Upper lobe of left lung (tissue), 6 donors: ENCODE data around the gene AMOTL1. TPM values are rescaled to one million over a fixed set of nuclear protein-coding genes. Genes with fewer than 3 reads are reported as not detected.

Experiments
- ATAC-seq, 2 donors: fragments of 200-7000 bp; cut with Tn5 transposase; one replicate each; pipeline ENCODE4 v1.9.1; 2022; ENCODE audit warnings: mild to moderate bottlenecking in 2 of 2, moderate library complexity in 2 of 2; ENCODE audit not compliant: low FRiP score in 2 of 2
- DNase-seq, 2 donors: peaks; one replicate each; pipeline ENCODE4 v3.0.0-alpha.2; 2019 to 2020
- H3K27ac ChIP-seq, 4 donors: fragments of 200-600 bp; sonication (generic); one replicate each; pipeline ENCODE4 v1.5.1; 2016 to 2019
- H3K27me3 ChIP-seq, 4 donors: fragments of 200-600 bp; sonication (generic); one replicate each; pipeline ENCODE4 v1.5.1; 2017 to 2019
- H3K36me3 ChIP-seq, 4 donors: fragments of 200-600 bp; sonication (generic); one replicate each; pipeline ENCODE4 v1.5.1; 2016 to 2019
- H3K4me1 ChIP-seq, 4 donors: fragments of 200-600 bp; sonication (generic); one replicate each; pipeline ENCODE4 v1.5.1; 2018 to 2019
- H3K4me3 ChIP-seq, 4 donors: fragments of 200-600 bp; sonication (generic); one replicate each; pipeline ENCODE4 v1.5.1; 2017 to 2019; ENCODE audit warnings: mild to moderate bottlenecking in 2 of 4, moderate library complexity in 1 of 4
- H3K9me3 ChIP-seq, 4 donors: fragments of 200-600 bp; sonication (generic); one replicate each; pipeline ENCODE4 v1.5.1; 2018 to 2019
- CTCF ChIP-seq, 6 experiments: fragments of 450-650 bp in 4 of 6; fragments of 200-600 bp in 2 of 6; sonication (generic) in 2 of 6; IDR thresholded peaks; one replicate each; pipeline ENCODE4 v1.5.1; 2016 to 2019; ENCODE audit warnings: antibody characterized with exemption in 6 of 6
- EP300 ChIP-seq, 4 donors: sonication (generic); formaldehyde crosslinking; IDR thresholded peaks; one replicate each; pipeline ENCODE4 v1.5.1; 2017; ENCODE audit warnings: antibody characterized with exemption in 4 of 4, control low read depth in 2 of 4
- POLR2A ChIP-seq, 4 donors: fragments of 450-650 bp; IDR thresholded peaks; one replicate each; pipeline ENCODE4 v1.5.1; 2016 to 2017; ENCODE audit warnings: antibody characterized with exemption in 4 of 4, mild to moderate bottlenecking in 2 of 4
- POLR2AphosphoS5 ChIP-seq, 2 donors: sonication (generic); formaldehyde crosslinking; IDR thresholded peaks; one replicate each; pipeline ENCODE4 v1.5.1; 2017; ENCODE audit warnings: antibody characterized with exemption in 2 of 2
- WGBS, 2 donors: methylation state at CpG; one replicate each; pipeline ENCODE4 v1.1.5; 2017 to 2018; 5-methylcytosine and 5-hydroxymethylcytosine counted together
- total RNA-seq, 6 donors: library from RNA; depleted of rRNA in 4 of 6; stranded (reverse); fragments of >200 nt in 4 of 6; gene quantifications; one replicate each; pipeline versions ENCODE4 v1.1.0 to v1.2.1, GENCODE V29; 2016 to 2021
- donor health status: DM: no; HTN: no; CAD: no; lungs with moderate emphysema.
- donor health status: DM: no; HTN: yes; CAD: no; lungs with severe emphysema.

Gene AMOTL1
- total RNA-seq, 6 donors from 2014 or later = 30.4 to 54.7 (median 46.1) TPM

GRCh38 chr11:94925422-94926270 is 157.5 kb downstream of the AMOTL1 start:
- H3K4me3 ChIP-seq = no peak overlapping the region
- WGBS, 2 donors = 35 to 42% methylated on average over 7 of the region's 7 CpGs
- H3K27ac ChIP-seq = peak overlapping the region; percentile 63 to 88 (median 66)
- H3K27me3 ChIP-seq = no peaks in the 10 kb centered on the region
- ATAC-seq (no peak), DNase-seq (no peak)
- H3K9me3 ChIP-seq = no peaks in the 10 kb centered on the region
- H3K36me3 ChIP-seq = no peaks in the 10 kb centered on the region
- peaks cover 29 to 44% (median 40%) of the 10 kb centered on the region in 4 donors for H3K4me1 ChIP-seq
- no peak for TF ChIP-seq POLR2A (IDR thresholded peaks at IDR 0.05)
- TF ChIP-seq EP300 (IDR thresholded peaks at IDR 0.05) = no peak
- no peak for TF ChIP-seq CTCF (IDR thresholded peaks at IDR 0.05)
- no peak for TF ChIP-seq POLR2AphosphoS5 (IDR thresholded peaks at IDR 0.05)

- Histone ChIP-seq H3K9me3 (no peaks in the 10 kb centered on the region), H3K4me3 (no peak overlapping the region), H3K27ac (peak overlapping the region; percentile 63 to 88 (median 66)), H3K36me3 (no peaks in the 10 kb centered on the region), H3K4me1 (peaks cover 29 to 44% (median 40%) of the 10 kb centered on the region in 4 donors), H3K27me3 (no peaks in the 10 kb centered on the region)
- ATAC-seq (peak in 1 of 2 donors; percentile 15), DNase-seq (no peak)
- TF ChIP-seq CTCF (IDR thresholded peaks at IDR 0.05) (no peak), POLR2A (IDR thresholded peaks at IDR 0.05) (no peak), POLR2AphosphoS5 (IDR thresholded peaks at IDR 0.05) (no peak), EP300 (IDR thresholded peaks at IDR 0.05) (no peak)
These were observed 158.1 kb downstream of the AMOTL1 start for GRCh38 chr11:94926271-94926625.

Other genes with a start within 250 kb of the AMOTL1 start
- gene FUT4, start 224.4 kb upstream of the AMOTL1 start, total RNA-seq = 1 to 10 TPM; 5.0 to 9.4 (median 7.0) TPM
- 1 to 10 TPM; 1.5 to 9.4 (median 4.8) TPM for gene PIWIL4, start 201.0 kb upstream of the AMOTL1 start, total RNA-seq
- gene CWC15, start 205.2 kb downstream of the AMOTL1 start, total RNA-seq = 10 to 100 TPM; 23.0 to 55.5 (median 42.6) TPM
- under 1 TPM in 4 of 6 donors, not detected in 2; 0.20 to 0.74 (median 0.59) TPM for gene KDM4D, start 205.4 kb downstream of the AMOTL1 start, total RNA-seq